Large intestine (tissue), 3 donors: ENCODE results near the gene ST8SIA5. TPM values are rescaled to one million over a fixed set of nuclear protein-coding genes. Genes with fewer than 3 reads are reported as not detected.

Experiments used
- DNase-seq, 2 donors: peaks; one replicate each; pipeline versions ENCODE4 v3.0.0 to v3.0.0-alpha.2; 2013
- H3K27ac ChIP-seq: one replicate; pipeline ENCODE4 v1.5.1; 2013; ENCODE audit warnings: low read length
- H3K27me3 ChIP-seq: 2 replicates; pipeline ENCODE4 v1.6.1; 2013; ENCODE audit warnings: low read length; ENCODE audit not compliant: control insufficient read depth, insufficient read depth
- H3K36me3 ChIP-seq: 2 replicates; pipeline ENCODE4 v1.6.1; 2013; ENCODE audit warnings: low read length; ENCODE audit not compliant: control insufficient read depth, insufficient read depth
- H3K4me1 ChIP-seq: one replicate; pipeline ENCODE4 v1.6.1; 2013; ENCODE audit warnings: low read length; ENCODE audit not compliant: control insufficient read depth, insufficient read depth
- H3K4me3 ChIP-seq: one replicate; pipeline ENCODE4 v1.5.1; 2013; ENCODE audit warnings: low read length
- H3K9me3 ChIP-seq: one replicate; pipeline ENCODE4 v1.6.1; 2013; ENCODE audit warnings: mild to moderate bottlenecking, low read depth, low read length, moderate library complexity; ENCODE audit not compliant: control insufficient read depth
- WGBS: methylation state at CpG from one replicate; pipeline ENCODE4 v1.1.5; 2013; ENCODE audit warnings: low lambda C conversion rate; ENCODE audit not compliant: insufficient coverage; 5-methylcytosine and 5-hydroxymethylcytosine counted together
- polyA plus RNA-seq: library from polyadenylated mRNA; unstranded; fragments of 120-200 nt; gene quantifications from one replicate; pipeline ENCODE4 v1.2.1, GENCODE V29; 2013

Gene ST8SIA5
- polyA plus RNA-seq, 1 donor, result 1.3 TPM

- no peak for DNase-seq
- no peaks in the 10 kb centered on the region for H3K27me3 ChIP-seq
- no peak overlapping the region for H3K4me3 ChIP-seq
- H3K9me3 ChIP-seq, result no peaks in the 10 kb centered on the region
- no CpG with 5 or more reads among the region's 3 CpGs for WGBS
- H3K4me1 ChIP-seq, result no peaks in the 10 kb centered on the region
- no peak overlapping the region for H3K27ac ChIP-seq
- H3K36me3 ChIP-seq, result no peaks in the 10 kb centered on the region
These were observed 125.9 kb downstream of the ST8SIA5 start for GRCh38 chr18:46630991-46631390.

DNA sequence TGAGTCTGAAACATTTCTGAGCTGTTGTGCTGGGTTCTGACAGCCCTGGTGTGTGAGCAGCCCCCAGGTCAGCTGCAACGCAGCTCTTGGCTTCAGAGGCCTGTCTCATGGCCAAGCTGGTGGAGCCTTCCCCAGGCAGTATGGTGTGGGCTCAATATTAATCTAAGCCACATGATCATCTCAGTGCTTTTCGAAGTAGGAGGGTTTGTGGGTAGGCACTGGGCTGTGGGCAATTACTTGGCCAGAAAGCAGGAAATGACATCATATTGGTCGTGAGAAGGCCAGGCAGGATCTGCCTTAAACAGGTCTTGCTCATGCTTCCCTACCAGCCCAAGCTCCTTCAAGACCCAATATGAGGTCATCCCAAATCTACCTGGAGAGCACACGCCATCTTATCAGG is 126.7 kb downstream of the ST8SIA5 start:
- DNase-seq, result no peak
- H3K4me1 ChIP-seq, result no peaks in the 10 kb centered on the region
- no peaks in the 10 kb centered on the region for H3K9me3 ChIP-seq
- no CpG with 5 or more reads among the region's 4 CpGs for WGBS
- no peaks in the 10 kb centered on the region for H3K27me3 ChIP-seq
- H3K27ac ChIP-seq, result no peak overlapping the region
- no peaks in the 10 kb centered on the region for H3K36me3 ChIP-seq
- no peak overlapping the region for H3K4me3 ChIP-seq

DNA sequence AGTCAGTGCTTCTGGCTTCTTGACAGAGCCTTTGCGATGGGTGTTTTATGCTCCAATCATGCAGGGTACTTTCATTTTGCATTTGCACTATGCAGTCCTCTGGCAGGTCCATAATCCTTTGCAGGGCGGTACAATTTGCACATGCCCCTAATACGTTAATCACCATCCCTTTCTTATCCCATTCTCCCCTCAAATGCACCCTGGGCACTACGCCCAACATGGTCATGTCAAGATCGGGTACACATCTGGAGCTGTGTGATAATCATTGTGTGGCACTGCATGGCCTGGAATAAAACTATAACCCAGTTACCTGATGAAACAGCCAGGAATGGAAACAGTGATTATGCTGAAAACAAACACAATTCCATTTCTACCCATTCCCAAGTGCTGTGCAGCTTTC is 127.5 kb downstream of the ST8SIA5 start:
- no peaks in the 10 kb centered on the region for H3K4me1 ChIP-seq
- no peaks in the 10 kb centered on the region for H3K36me3 ChIP-seq
- no peaks in the 10 kb centered on the region for H3K27me3 ChIP-seq
- H3K4me3 ChIP-seq, result no peak overlapping the region
- no peak for DNase-seq
- no peaks in the 10 kb centered on the region for H3K9me3 ChIP-seq
- no peak overlapping the region for H3K27ac ChIP-seq
- no CpG with 5 or more reads among the region's 5 CpGs for WGBS

DNA sequence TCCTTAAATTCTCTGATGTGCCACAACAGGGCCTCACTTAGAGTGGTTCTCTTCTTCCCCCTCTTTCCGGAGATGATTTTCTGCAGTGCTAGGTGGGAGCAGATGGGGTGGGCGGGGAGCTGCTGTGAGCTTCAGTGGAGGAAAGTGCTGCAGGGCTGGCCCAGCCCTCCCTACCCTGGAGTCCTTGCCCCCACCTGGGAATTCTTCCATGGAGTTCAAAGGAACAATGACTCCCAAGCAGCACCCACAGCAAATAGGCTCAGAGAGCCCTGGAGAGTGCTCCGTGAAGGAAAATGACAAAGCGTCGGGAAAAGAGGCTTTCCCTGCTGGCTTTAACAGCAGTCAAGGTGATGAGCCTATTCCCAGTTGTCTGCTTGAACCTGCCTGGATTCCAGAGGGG is 128.6 kb downstream of the ST8SIA5 start:
- Histone ChIP-seq H3K4me1 (no peaks in the 10 kb centered on the region), H3K36me3 (no peaks in the 10 kb centered on the region), H3K9me3 (no peaks in the 10 kb centered on the region), H3K27me3 (no peaks in the 10 kb centered on the region), H3K4me3 (no peak overlapping the region), H3K27ac (no peak overlapping the region)
- no peak for DNase-seq
- no CpG with 5 or more reads among the region's 5 CpGs for WGBS

DNA sequence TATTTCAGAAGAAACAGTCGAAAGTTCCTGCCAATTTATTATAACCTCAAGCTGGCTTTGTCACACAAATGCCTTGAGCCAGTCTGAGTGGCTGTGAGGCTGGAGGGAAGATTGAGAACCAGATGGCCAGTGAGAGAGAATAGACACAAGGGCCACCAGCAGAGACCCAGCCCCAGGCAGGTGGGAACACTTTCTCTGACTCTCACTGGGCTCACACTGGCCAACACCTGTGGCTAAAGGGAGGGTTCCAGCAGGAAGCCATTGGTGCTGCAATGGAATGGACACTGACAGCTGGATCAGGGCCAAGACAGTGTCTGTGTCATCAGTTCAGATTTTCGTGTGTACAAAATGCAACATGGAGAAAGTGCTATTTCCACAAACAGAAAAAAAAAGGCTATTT is 129.7 kb downstream of the ST8SIA5 start:
- Histone ChIP-seq H3K27me3 (no peaks in the 10 kb centered on the region), H3K36me3 (no peaks in the 10 kb centered on the region), H3K9me3 (no peaks in the 10 kb centered on the region), H3K27ac (no peak overlapping the region), H3K4me3 (no peak overlapping the region), H3K4me1 (no peaks in the 10 kb centered on the region)
- WGBS, result no CpG with 5 or more reads among the region's 2 CpGs
- no peak for DNase-seq

DNA sequence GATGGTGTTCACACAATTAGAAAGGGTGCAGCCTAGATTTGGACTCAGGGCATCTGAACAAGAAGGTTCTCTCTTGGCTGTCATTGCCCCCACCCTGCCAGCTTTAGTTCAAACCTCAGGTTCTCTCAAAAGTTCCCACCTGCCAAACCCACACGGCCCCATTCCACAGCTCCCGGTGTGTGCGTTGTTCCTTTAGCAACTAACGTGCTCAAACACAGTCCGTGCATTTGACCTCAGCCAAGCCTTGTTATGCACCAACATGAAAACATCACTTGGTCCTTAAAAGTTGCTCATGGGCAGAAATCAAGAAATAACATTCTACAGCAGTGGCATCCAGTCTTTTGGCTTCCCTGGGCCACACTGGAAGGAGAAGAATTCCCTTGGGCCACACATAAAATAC is 131.8 kb downstream of the ST8SIA5 start:
- no peaks in the 10 kb centered on the region for H3K4me1 ChIP-seq
- no peak overlapping the region for H3K4me3 ChIP-seq
- H3K36me3 ChIP-seq, result no peaks in the 10 kb centered on the region
- WGBS, result no CpG with 5 or more reads among the region's 5 CpGs
- no peaks in the 10 kb centered on the region for H3K27me3 ChIP-seq
- H3K9me3 ChIP-seq, result no peaks in the 10 kb centered on the region
- no peak overlapping the region for H3K27ac ChIP-seq
- no peak for DNase-seq

GRCh38 chr18:46624127-46624526 is 132.7 kb downstream of the ST8SIA5 start:
- H3K4me1 ChIP-seq, result no peaks in the 10 kb centered on the region
- DNase-seq, result no peak
- no peak overlapping the region for H3K27ac ChIP-seq
- no peaks in the 10 kb centered on the region for H3K27me3 ChIP-seq
- WGBS, result no CpG with 5 or more reads among the region's 11 CpGs
- no peak overlapping the region for H3K4me3 ChIP-seq
- H3K36me3 ChIP-seq, result no peaks in the 10 kb centered on the region
- H3K9me3 ChIP-seq, result no peaks in the 10 kb centered on the region

DNA sequence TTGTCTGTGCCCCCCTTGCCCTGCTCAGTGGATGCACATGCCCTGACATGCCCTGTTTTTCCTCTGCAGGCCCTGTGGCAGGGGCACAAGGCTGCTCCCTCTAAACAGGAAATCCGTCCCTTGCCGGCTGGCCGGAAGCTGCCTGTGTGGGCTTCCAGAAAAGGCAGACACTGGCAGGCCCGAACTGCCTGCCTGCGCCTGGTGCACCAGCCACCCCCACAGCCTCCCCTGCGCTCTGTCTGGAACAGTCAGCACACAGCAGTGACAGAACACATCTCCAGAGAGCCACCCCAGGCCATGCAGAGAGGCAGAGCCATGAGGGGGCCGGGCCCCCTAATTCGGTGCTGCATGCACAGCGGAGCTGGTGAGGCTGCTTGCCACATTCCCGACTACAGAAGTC is 133.3 kb downstream of the ST8SIA5 start:
- H3K27ac ChIP-seq, result no peak overlapping the region
- WGBS, result no CpG with 5 or more reads among the region's 10 CpGs
- H3K9me3 ChIP-seq, result no peaks in the 10 kb centered on the region
- H3K4me1 ChIP-seq, result no peaks in the 10 kb centered on the region
- DNase-seq, result no peak
- no peaks in the 10 kb centered on the region for H3K27me3 ChIP-seq
- no peaks in the 10 kb centered on the region for H3K36me3 ChIP-seq
- H3K4me3 ChIP-seq, result no peak overlapping the region

GRCh38 chr18:46622999-46623398 is 133.9 kb downstream of the ST8SIA5 start:
- Histone ChIP-seq H3K4me3 (no peak overlapping the region), H3K27me3 (no peaks in the 10 kb centered on the region), H3K4me1 (no peaks in the 10 kb centered on the region), H3K27ac (no peak overlapping the region), H3K9me3 (no peaks in the 10 kb centered on the region), H3K36me3 (no peaks in the 10 kb centered on the region)
- no peak for DNase-seq
- WGBS, result no CpG with 5 or more reads among the region's 3 CpGs

- no peaks in the 10 kb centered on the region for H3K4me1 ChIP-seq
- no peak overlapping the region for H3K27ac ChIP-seq
- no peak overlapping the region for H3K4me3 ChIP-seq
- H3K9me3 ChIP-seq, result no peaks in the 10 kb centered on the region
- H3K27me3 ChIP-seq, result no peaks in the 10 kb centered on the region
- no peaks in the 10 kb centered on the region for H3K36me3 ChIP-seq
- DNase-seq, result no peak
- no CpG with 5 or more reads among the region's 4 CpGs for WGBS
These were observed 134.4 kb downstream of the ST8SIA5 start for GRCh38 chr18:46622451-46622850.

DNA sequence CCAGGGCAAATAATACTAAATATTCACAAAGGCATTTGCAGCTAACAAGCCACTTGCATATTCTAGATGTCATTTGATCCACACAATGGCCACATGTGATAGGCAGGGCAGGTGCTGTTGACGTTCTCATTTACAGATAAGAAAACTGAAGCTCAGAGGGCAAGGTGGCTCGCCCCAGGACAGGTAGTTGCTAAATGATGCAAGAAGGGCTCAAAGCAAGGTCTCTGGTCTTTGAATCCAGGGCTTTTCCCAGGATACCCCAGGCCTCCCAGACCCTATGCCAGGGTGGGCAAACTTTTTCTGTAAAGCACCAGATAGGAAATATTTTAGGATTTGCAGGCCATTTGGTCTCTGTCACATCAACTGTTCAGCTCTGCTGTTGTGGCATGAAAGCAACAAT is 135.0 kb downstream of the ST8SIA5 start:
- no peak overlapping the region for H3K27ac ChIP-seq
- no peaks in the 10 kb centered on the region for H3K4me1 ChIP-seq
- H3K27me3 ChIP-seq, result no peaks in the 10 kb centered on the region
- no peaks in the 10 kb centered on the region for H3K9me3 ChIP-seq
- H3K4me3 ChIP-seq, result no peak overlapping the region
- DNase-seq, result no peak
- H3K36me3 ChIP-seq, result no peaks in the 10 kb centered on the region
- WGBS, result no CpG with 5 or more reads among the region's 2 CpGs
